Measurements from ENCODE around the gene FKBP2. TPM values are rescaled to one million over a fixed set of nuclear protein-coding genes. Genes with fewer than 3 reads are reported as not detected.

The FKBP2 gene
- total RNA-seq, 1 experiment from 2014 or later: 70.2 TPM

DNA sequence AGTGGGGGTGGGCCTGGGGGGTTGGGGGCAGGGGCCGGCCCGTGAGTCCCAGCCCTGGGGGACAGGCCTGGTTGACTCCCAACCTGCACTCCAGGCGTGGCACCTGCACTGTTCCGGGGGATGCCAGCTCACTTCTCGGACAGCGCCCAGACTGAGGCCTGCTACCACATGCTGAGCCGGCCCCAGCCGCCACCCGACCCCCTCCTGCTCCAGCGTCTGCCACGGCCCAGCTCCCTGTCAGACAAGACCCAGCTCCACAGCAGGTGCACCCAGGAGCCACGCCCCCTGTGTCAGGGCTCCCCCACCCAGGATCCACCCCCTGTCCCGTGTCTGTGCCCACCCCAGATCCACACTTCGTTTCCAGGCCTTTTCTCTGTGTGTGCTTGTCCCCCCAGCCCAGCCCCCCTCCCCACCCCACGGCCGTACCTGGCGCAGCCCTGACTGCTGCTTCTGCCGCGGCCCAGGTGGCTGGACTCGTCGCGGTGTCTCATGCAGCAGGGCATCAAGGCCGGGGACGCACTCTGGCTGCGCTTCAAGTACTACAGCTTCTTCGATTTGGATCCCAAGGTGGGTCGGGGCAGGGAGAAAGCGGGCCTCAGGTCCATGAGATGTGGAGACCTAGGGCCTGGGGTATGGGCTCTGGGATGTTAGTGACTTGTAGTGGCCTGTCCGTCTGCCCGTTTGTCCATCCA lies 29.6 kb upstream of the FKBP2 start:
- H3K4me3 ChIP-seq (ENCODE audit: low read depth, low read length): no peak overlapping the region
- TF ChIP-seq, protein P1, sequence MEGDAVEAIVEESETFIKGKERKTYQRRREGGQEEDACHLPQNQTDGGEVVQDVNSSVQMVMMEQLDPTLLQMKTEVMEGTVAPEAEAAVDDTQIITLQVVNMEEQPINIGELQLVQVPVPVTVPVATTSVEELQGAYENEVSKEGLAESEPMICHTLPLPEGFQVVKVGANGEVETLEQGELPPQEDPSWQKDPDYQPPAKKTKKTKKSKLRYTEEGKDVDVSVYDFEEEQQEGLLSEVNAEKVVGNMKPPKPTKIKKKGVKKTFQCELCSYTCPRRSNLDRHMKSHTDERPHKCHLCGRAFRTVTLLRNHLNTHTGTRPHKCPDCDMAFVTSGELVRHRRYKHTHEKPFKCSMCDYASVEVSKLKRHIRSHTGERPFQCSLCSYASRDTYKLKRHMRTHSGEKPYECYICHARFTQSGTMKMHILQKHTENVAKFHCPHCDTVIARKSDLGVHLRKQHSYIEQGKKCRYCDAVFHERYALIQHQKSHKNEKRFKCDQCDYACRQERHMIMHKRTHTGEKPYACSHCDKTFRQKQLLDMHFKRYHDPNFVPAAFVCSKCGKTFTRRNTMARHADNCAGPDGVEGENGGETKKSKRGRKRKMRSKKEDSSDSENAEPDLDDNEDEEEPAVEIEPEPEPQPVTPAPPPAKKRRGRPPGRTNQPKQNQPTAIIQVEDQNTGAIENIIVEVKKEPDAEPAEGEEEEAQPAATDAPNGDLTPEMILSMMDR (IDR thresholded peaks at IDR 0.05; ENCODE audit: insufficient read depth in 1 of 2, low read depth in 1 of 2, low read length in 1 of 2, severe bottlenecking in 1 of 2, unreplicated experiment in 1 of 2): no peak
- H3K4me1 ChIP-seq: no peaks in the 10 kb centered on the region
- CTCF ChIA-PET: interaction anchor here (0.5 to 1.0 kb wide), 4 partner anchors 15 to 106 kb away, joined by 3 to 6 read pairs (median 3); partner anchors contain the start of genes PRDX5 and TRMT112
- no peaks in the 10 kb centered on the region for H3K9me3 Mint-ChIP-seq (ENCODE audit: unreplicated experiment)
- H3K36me3 Mint-ChIP-seq (ENCODE audit: insufficient read depth, unreplicated experiment): peaks cover 50% of the 10 kb centered on the region
- POLR2A ChIA-PET: no interaction called here
- BruUV-seq (replicated peaks): no TSS peak
- no peaks in the 10 kb centered on the region for H3K27me3 ChIP-seq (replicated peaks; ENCODE audit: control insufficient read depth, insufficient read depth, low read length)
- H3K27me3 Mint-ChIP-seq (ENCODE audit: insufficient read depth, unreplicated experiment): no peaks in the 10 kb centered on the region
- H3K27ac Mint-ChIP-seq (ENCODE audit: unreplicated experiment): no peak overlapping the region
- H3K4me1 Mint-ChIP-seq (ENCODE audit: low read depth, unreplicated experiment): no peaks in the 10 kb centered on the region
- H3K36me3 ChIP-seq (ENCODE audit: control insufficient read depth, insufficient read depth, low read length): no peaks in the 10 kb centered on the region; the same call in none of the 2 replicates
- H3K9me3 ChIP-seq: no peaks in the 10 kb centered on the region
- no peak for DNase-seq
- intact Hi-C loops (cut with micrococcal nuclease; ENCODE audit: unreplicated experiment): no loop called here
- H3K4me3 Mint-ChIP-seq (ENCODE audit: unreplicated experiment): no peak overlapping the region

GRCh38 chr11:64216879-64217278 lies 24.0 kb upstream of the FKBP2 start:
- H3K27me3 Mint-ChIP-seq (ENCODE audit: insufficient read depth, unreplicated experiment): no peaks in the 10 kb centered on the region
- ChIA-PET CTCF (interaction anchor here (0.6 to 0.7 kb wide), 2 partner anchors 36 to 88 kb away, joined by 3 to 5 read pairs; partner anchors contain the start of gene ESRRA), POLR2A (no interaction called here)
- Histone ChIP-seq H3K27me3 (replicated peaks; ENCODE audit: control insufficient read depth, insufficient read depth, low read length) (no peaks in the 10 kb centered on the region), H3K4me1 (no peaks in the 10 kb centered on the region), H3K4me3 (ENCODE audit: low read depth, low read length) (no peak overlapping the region), H3K36me3 (ENCODE audit: control insufficient read depth, insufficient read depth, low read length) (no peaks in the 10 kb centered on the region; the same call in none of the 2 replicates), H3K9me3 (no peaks in the 10 kb centered on the region)
- H3K27ac Mint-ChIP-seq (ENCODE audit: unreplicated experiment): no peak overlapping the region
- peaks cover 7% of the 10 kb centered on the region for H3K36me3 Mint-ChIP-seq (ENCODE audit: insufficient read depth, unreplicated experiment)
- H3K4me3 Mint-ChIP-seq (ENCODE audit: unreplicated experiment): no peak overlapping the region
- TF ChIP-seq, protein P1 (IDR thresholded peaks at IDR 0.05; ENCODE audit: insufficient read depth in 1 of 2, low read depth in 1 of 2, low read length in 1 of 2, severe bottlenecking in 1 of 2, unreplicated experiment in 1 of 2): no peak
- H3K4me1 Mint-ChIP-seq (ENCODE audit: low read depth, unreplicated experiment): no peaks in the 10 kb centered on the region
- BruUV-seq (replicated peaks): no TSS peak
- no peak for DNase-seq
- intact Hi-C loops (cut with micrococcal nuclease; ENCODE audit: unreplicated experiment): no loop called here
- H3K9me3 Mint-ChIP-seq (ENCODE audit: unreplicated experiment): no peaks in the 10 kb centered on the region

DNA sequence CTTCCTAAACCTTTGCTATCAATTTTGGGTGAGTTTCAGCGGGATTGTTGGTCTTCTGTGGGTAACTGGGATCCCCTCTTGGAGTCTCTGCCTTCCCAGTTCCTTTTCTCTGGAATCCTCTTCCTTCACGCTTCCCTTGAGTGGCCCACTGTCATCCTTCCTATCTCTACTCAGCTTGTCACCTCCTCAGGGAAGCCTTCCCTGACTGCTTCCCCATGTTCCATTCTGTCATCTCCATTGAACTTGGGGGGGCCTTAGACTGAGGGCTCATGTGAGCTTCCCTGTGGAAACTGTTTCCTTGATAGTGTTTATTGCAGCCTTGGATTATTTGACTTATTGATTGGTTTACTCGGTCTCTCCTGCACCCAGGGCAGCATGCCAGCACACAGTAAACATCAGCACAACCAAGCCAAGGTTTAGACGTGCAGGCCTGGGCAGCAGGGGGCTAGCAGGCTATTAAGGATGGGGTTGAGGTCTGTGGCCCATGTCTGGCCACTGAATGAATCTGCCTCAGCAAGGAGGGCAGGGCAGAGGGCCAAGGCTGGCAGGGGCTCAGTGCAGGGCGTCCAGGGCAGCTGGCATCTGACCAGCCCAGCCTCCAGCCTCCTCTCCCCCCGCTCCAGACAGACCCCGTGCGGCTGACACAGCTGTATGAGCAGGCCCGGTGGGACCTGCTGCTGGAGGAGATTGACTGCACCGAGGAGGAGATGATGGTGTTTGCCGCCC lies 22.1 kb upstream of the FKBP2 start:
- DNase-seq: no peak
- no TSS peak for BruUV-seq (replicated peaks)
- Mint-ChIP-seq H3K4me1 (ENCODE audit: low read depth, unreplicated experiment) (no peaks in the 10 kb centered on the region), H3K4me3 (ENCODE audit: unreplicated experiment) (no peak overlapping the region), H3K27me3 (ENCODE audit: insufficient read depth, unreplicated experiment) (no peaks in the 10 kb centered on the region), H3K27ac (ENCODE audit: unreplicated experiment) (no peak overlapping the region), H3K9me3 (ENCODE audit: unreplicated experiment) (no peaks in the 10 kb centered on the region), H3K36me3 (ENCODE audit: insufficient read depth, unreplicated experiment) (peaks cover 11% of the 10 kb centered on the region)
- intact Hi-C loops (cut with micrococcal nuclease; ENCODE audit: unreplicated experiment): no loop called here
- no peaks in the 10 kb centered on the region; the same call in 1 of the 2 replicates for H3K36me3 ChIP-seq (ENCODE audit: control insufficient read depth, insufficient read depth, low read length)
- TF ChIP-seq, protein P1 (IDR thresholded peaks at IDR 0.05; ENCODE audit: insufficient read depth in 1 of 2, low read depth in 1 of 2, low read length in 1 of 2, severe bottlenecking in 1 of 2, unreplicated experiment in 1 of 2): no peak
- no peaks in the 10 kb centered on the region for H3K9me3 ChIP-seq
- ChIA-PET CTCF (no interaction called here), POLR2A (no interaction called here)
- no peak overlapping the region for H3K4me3 ChIP-seq (ENCODE audit: low read depth, low read length)
- H3K27me3 ChIP-seq (replicated peaks; ENCODE audit: control insufficient read depth, insufficient read depth, low read length): no peaks in the 10 kb centered on the region
- no peaks in the 10 kb centered on the region for H3K4me1 ChIP-seq
